K562 (cell line): ENCODE results near the gene RTBDN. TPM values are rescaled to one million over a fixed set of nuclear protein-coding genes. Genes with fewer than 3 reads are reported as not detected.
A peak's percentile ranks its signal among the peaks of the same experiment; 100 is the strongest.

Source experiments
- ARHGAP35 ChIP-seq: fragments of 450-650 bp; IDR thresholded peaks from 2 replicates; pipeline ENCODE4 v1.6.1; 2018; ENCODE audit not compliant: partially characterized antibody
- ATF4 ChIP-seq: fragments of 450-650 bp; formaldehyde crosslinking; IDR thresholded peaks from 2 replicates; pipeline ENCODE4 v1.4.0; 2022; ENCODE audit warnings: mild to moderate bottlenecking, moderate library complexity
- CC2D1A ChIP-seq: fragments of 450-650 bp; IDR thresholded peaks from 2 replicates; pipeline ENCODE4 v1.6.1; 2017; ENCODE audit warnings: mild to moderate bottlenecking
- CEBPZ ChIP-seq: fragments of 150-350 bp; IDR thresholded peaks from 2 replicates; pipeline ENCODE4 v1.6.1; 2014; ENCODE audit warnings: low read depth, mild to moderate bottlenecking, low read length, borderline replicate concordance
- HBP1 ChIP-seq: fragments of 450-650 bp; formaldehyde crosslinking; IDR thresholded peaks from 2 replicates; pipeline ENCODE4 v1.4.0; 2022; ENCODE audit warnings: missing genetic modification characterization
- HNRNPUL1 ChIP-seq: fragments of 200-400 bp; formaldehyde crosslinking; IDR thresholded peaks from 2 replicates; pipeline ENCODE4 v1.6.1; 2017; ENCODE audit warnings: low read length
- ID3 ChIP-seq, 2 experiments: fragments of 250-450 bp in 1 of 2; fragments of 450-650 bp in 1 of 2; sonication (Bioruptor Pico) in 1 of 2; IDR thresholded peaks; 2 replicates each; pipeline versions ENCODE4 v1.6.1 to v1.8.0; 2016 to 2021; ENCODE audit warnings: mild to moderate bottlenecking in 2 of 2, moderate library complexity in 2 of 2, missing compliant biosample characterization in 1 of 2, missing genetic modification characterization in 1 of 2
- KDM1A ChIP-seq, 2 experiments: fragments of 450-650 bp; IDR thresholded peaks; 2 replicates each; pipeline ENCODE4 v1.6.1; 2016; ENCODE audit warnings: mild to moderate bottlenecking in 2 of 2
- MYC ChIP-seq, 2 experiments: fragments of 250-450 bp in 1 of 2; sonication (Bioruptor Pico) in 1 of 2; IDR thresholded peaks; 2 replicates each; pipeline versions ENCODE4 v1.5.1 to v1.6.1; 2012 to 2021; ENCODE audit warnings: low read depth in 2 of 2, borderline replicate concordance in 1 of 2, improper control_type of control experiment in 1 of 2, low read length in 1 of 2, mild to moderate bottlenecking in 1 of 2, moderate library complexity in 1 of 2
- NFE2L1 ChIP-seq: fragments of 450-650 bp; IDR thresholded peaks from 2 replicates; pipeline ENCODE4 v1.6.1; 2016; ENCODE audit warnings: missing genetic modification characterization, low read depth, mild to moderate bottlenecking, missing compliant biosample characterization, moderate library complexity, borderline replicate concordance
- PBX2 ChIP-seq, 2 experiments: IDR thresholded peaks in 1 of 2; conservative IDR thresholded peaks in 1 of 2; 2 replicates each; pipeline ENCODE4 v1.6.1; 2016; ENCODE audit warnings: low read depth in 2 of 2, mild to moderate bottlenecking in 1 of 2, missing compliant biosample characterization in 1 of 2, missing genetic modification characterization in 1 of 2, moderate library complexity in 1 of 2
- RBFOX2 ChIP-seq: fragments of 200-400 bp; formaldehyde crosslinking; IDR thresholded peaks from 2 replicates; pipeline ENCODE4 v1.6.1; 2017; ENCODE audit warnings: low read depth, mild to moderate bottlenecking, low read length, moderate library complexity
- RCOR1 ChIP-seq, 2 experiments: IDR thresholded peaks; 2 replicates each; pipeline ENCODE4 v1.6.1; 2012; ENCODE audit warnings: low read depth in 2 of 2, low read length in 2 of 2, borderline replicate concordance in 1 of 2, improper control_type of control experiment in 1 of 2
- SP1 ChIP-seq: sonication (generic); formaldehyde crosslinking; IDR thresholded peaks from 2 replicates; pipeline ENCODE4 v1.8.1; 2022; ENCODE audit warnings: mild to moderate bottlenecking, missing genetic modification reagents
- TEAD1 ChIP-seq, 2 experiments: fragments of 450-650 bp in 1 of 2; sonication (generic) in 1 of 2; formaldehyde crosslinking; IDR thresholded peaks; 2 replicates each; pipeline versions ENCODE4 v1.4.0 to v1.8.0; 2020 to 2022; ENCODE audit warnings: mild to moderate bottlenecking in 2 of 2, missing genetic modification reagents in 1 of 2
- ZNF134 ChIP-seq: fragments of 250-450 bp; sonication (Bioruptor Pico); conservative IDR thresholded peaks from 2 replicates; pipeline ENCODE4 v1.4.0; 2020
- ZNF274 ChIP-seq: IDR thresholded peaks from 2 replicates; pipeline ENCODE4 v1.6.1; 2011; ENCODE audit warnings: low read depth, mild to moderate bottlenecking, low read length, moderate library complexity, borderline replicate concordance
- polyA plus RNA-seq, 8 experiments: library from polyadenylated mRNA; depleted of rRNA in 4 of 8; stranded (reverse) in 5 of 8; unstranded in 3 of 8; fragments of >200 nt; fragmentation: Nextera tagmentation in 2 of 8; fragmentation: Illumina TruSeq in 1 of 8; extraction: Ambion mirVana in 2 of 8; extraction: Trizol in 1 of 8; gene quantifications; 2 replicates each; pipeline versions ENCODE4 v1.2.1 to v1.2.3, GENCODE V29; 2011 to 2014; ENCODE audit warnings: inconsistent platforms in 1 of 8, missing spikeins in 1 of 8
- total RNA-seq, 7 experiments: library from RNA; depleted of rRNA in 6 of 7; stranded (reverse); fragments of >200 nt in 6 of 7; fragmentation: Illumina TruSeq in 2 of 7; extraction: Trizol in 2 of 7; gene quantifications; 2 replicates each; pipeline versions ENCODE4 v1.2.1 to v1.2.3, GENCODE V29; 2011 to 2021; ENCODE audit warnings: low replicate concordance in 1 of 7

RTBDN gene
- total and polyA plus RNA-seq, 9 of the 15 experiments (the other 6 are each of a cell fraction or from before 2014, with no cell fraction given) = 0.20 to 2.3 (median 0.72) TPM; not detected in 1

GRCh38 chr19:12841094-12841493 lies 6.7 kb upstream of the RTBDN start (continued):
- TF ChIP-seq PBX2 (CRISPR knock-in tag; IDR thresholded peaks at IDR 0.05; ENCODE audit: low read depth) (no peak), PBX2 (tag; conservative IDR thresholded peaks at IDR 0.05; ENCODE audit: low read depth) (no peak), RBFOX2 (peak; percentile 46; the same call in 1 of the 2 replicates), HNRNPUL1 (no peak), CC2D1A (no peak), SP1 (CRISPR knock-in tag) (peak; percentile 14; the same call in 1 of the 2 replicates), TEAD1 (CRISPR knock-in tag; IDR thresholded peaks at IDR 0.05) (no peak), ID3 (CRISPR knock-in tag; IDR thresholded peaks at IDR 0.05) (no peak), ID3 (tag; IDR thresholded peaks at IDR 0.05) (no peak), ATF4 (no peak), ZNF274 (no peak), MYC (IDR thresholded peaks at IDR 0.05; ENCODE audit: low read depth, low read length) (no peak), MYC (CRISPR knock-in tag; IDR thresholded peaks at IDR 0.05; ENCODE audit: borderline replicate concordance, low read depth) (peak; percentile 41; the same call in 1 of the 2 replicates), HBP1 (CRISPR knock-in tag) (no peak), ZNF134 (CRISPR knock-in tag) (no peak), CEBPZ (no peak), NFE2L1 (no peak), KDM1A (IDR thresholded peaks at IDR 0.05) (peak; percentile 12 to 21; a peak in 1 of 4 replicates), RCOR1 (IDR thresholded peaks at IDR 0.05; ENCODE audit: borderline replicate concordance in 1 of 2, low read depth in 2 of 2, low read length in 2 of 2) (peak in 1 of 2 experiments; percentile 66; a peak in 1 of 4 replicates), ARHGAP35 (no peak)
